ENCODE results near the gene WEE1. TPM values are rescaled to one million over a fixed set of nuclear protein-coding genes. Genes with fewer than 3 reads are reported as not detected.

The WEE1 gene
- total and polyA plus RNA-seq, 2 donors from 2014 or later, result 7.9 to 33.9 TPM

DNA sequence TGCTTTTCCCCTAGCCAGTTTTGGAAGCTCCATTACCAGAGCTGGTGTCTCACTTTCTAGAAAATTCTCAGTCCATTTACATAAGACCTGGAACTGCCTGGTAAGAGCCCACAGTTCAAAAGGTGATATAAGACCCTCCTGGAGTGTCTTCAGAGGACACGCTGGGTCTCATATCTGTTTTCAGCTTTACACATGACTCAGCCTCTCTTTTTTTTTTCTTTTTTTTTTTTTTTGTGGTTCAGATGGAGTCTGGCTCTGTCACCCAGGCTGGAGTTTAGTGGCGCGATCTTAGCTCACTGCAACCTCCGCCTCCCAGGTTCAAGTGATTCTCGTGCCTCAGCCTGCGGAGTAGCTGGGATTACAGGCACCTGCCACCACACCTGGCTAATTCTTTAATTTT lies 30.7 kb downstream of the WEE1 start:
- Histone ChIP-seq H3K9ac (ENCODE audit: low read length in 3 of 3) (no peak overlapping the region), H3K9me3 (ENCODE audit: control insufficient read depth in 2 of 3, insufficient read depth in 1 of 3, low read length in 3 of 3) (no peaks in the 10 kb centered on the region), H3K36me3 (ENCODE audit: control insufficient read depth in 2 of 3, insufficient read depth in 3 of 3, low read length in 3 of 3) (no peaks in the 10 kb centered on the region), H3K4me1 (ENCODE audit: control insufficient read depth in 2 of 3, insufficient read depth in 2 of 3, low read depth in 1 of 3, low read length in 3 of 3) (no peaks in the 10 kb centered on the region), H3K27ac (ENCODE audit: low read depth in 2 of 2, low read length in 2 of 2) (no peak overlapping the region), H3K27me3 (ENCODE audit: control insufficient read depth, insufficient read depth, low read length) (no peaks in the 10 kb centered on the region), H3K4me3 (ENCODE audit: low read length in 3 of 3) (no peak overlapping the region)
- intact Hi-C loops (cut with DNase I), result no loop called here
- TF ChIP-seq, protein P1, sequence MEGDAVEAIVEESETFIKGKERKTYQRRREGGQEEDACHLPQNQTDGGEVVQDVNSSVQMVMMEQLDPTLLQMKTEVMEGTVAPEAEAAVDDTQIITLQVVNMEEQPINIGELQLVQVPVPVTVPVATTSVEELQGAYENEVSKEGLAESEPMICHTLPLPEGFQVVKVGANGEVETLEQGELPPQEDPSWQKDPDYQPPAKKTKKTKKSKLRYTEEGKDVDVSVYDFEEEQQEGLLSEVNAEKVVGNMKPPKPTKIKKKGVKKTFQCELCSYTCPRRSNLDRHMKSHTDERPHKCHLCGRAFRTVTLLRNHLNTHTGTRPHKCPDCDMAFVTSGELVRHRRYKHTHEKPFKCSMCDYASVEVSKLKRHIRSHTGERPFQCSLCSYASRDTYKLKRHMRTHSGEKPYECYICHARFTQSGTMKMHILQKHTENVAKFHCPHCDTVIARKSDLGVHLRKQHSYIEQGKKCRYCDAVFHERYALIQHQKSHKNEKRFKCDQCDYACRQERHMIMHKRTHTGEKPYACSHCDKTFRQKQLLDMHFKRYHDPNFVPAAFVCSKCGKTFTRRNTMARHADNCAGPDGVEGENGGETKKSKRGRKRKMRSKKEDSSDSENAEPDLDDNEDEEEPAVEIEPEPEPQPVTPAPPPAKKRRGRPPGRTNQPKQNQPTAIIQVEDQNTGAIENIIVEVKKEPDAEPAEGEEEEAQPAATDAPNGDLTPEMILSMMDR (IDR thresholded peaks at IDR 0.05; ENCODE audit: borderline replicate concordance, extremely low read depth, insufficient read depth), result no peak
- no peak for DNase-seq
- no peak for FAIRE-seq

DNA sequence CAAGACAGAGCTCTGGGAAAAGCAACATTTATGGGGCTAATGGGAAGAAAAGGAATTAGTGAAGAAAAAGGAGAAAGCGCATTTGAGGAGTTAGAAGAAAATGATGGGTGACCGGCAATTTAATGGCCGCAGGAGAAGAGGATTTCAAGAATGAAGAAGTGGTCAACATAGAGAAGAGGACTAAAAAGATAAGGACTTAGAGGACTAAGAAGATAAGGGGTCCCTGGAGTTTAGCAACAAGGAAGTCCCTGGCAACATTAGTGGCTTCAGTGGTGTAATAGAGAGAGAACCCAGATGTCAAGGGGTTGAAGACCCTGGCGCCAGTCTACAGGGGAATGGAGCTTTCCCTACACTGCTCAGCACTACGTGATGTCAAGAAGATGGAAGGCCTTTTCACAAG lies 32.3 kb downstream of the WEE1 start:
- TF ChIP-seq, protein P1 (IDR thresholded peaks at IDR 0.05; ENCODE audit: borderline replicate concordance, extremely low read depth, insufficient read depth), result no peak
- H3K27me3 ChIP-seq (ENCODE audit: control insufficient read depth, insufficient read depth, low read length), result no peaks in the 10 kb centered on the region
- H3K4me1 ChIP-seq (ENCODE audit: control insufficient read depth in 2 of 3, insufficient read depth in 2 of 3, low read depth in 1 of 3, low read length in 3 of 3), result no peaks in the 10 kb centered on the region
- DNase-seq, result no peak
- H3K27ac ChIP-seq (ENCODE audit: low read depth in 2 of 2, low read length in 2 of 2), result no peak overlapping the region
- FAIRE-seq, result no peak
- H3K36me3 ChIP-seq (ENCODE audit: control insufficient read depth in 2 of 3, insufficient read depth in 3 of 3, low read length in 3 of 3), result no peaks in the 10 kb centered on the region
- H3K9me3 ChIP-seq (ENCODE audit: control insufficient read depth in 2 of 3, insufficient read depth in 1 of 3, low read length in 3 of 3), result no peaks in the 10 kb centered on the region
- no peak overlapping the region for H3K9ac ChIP-seq (ENCODE audit: low read length in 3 of 3)
- intact Hi-C loops (cut with DNase I), result no loop called here
- H3K4me3 ChIP-seq (ENCODE audit: low read length in 3 of 3), result no peak overlapping the region

DNA sequence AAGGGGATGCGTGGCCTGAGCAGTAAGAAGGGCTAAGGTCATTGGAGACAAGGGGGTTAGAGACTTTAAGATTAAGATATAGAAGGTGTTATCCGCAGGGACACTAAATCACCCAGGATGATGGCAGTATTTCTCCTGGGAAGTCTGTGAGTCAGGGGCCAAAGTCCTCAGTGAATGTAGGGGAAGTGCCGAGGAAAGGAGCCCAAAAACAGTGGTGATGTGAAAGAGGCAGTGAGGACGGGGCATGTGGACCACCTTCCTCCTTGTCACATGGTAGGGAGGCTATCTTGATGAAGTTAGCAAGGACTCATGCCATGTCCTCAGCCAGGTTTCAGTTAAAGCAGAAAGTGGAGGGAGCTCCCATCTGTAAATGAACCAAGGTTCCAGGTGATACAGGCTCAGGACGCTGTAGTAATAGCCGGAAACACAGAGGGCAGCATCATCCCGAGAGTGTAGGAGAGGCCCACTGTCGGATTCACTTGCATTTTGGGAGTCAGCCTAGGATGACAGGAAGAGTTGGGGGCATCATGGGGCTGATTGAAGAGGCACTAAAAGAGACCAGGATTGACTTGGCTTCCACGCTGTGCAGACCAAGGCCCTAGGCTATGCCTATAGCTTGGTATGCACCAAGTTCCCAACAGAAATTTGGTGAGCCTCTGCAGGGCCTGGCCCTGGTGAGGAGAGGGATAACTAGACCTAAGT lies 33.5 kb downstream of the WEE1 start:
- H3K4me3 ChIP-seq (ENCODE audit: low read length in 3 of 3), result no peak overlapping the region
- no peaks in the 10 kb centered on the region for H3K9me3 ChIP-seq (ENCODE audit: control insufficient read depth in 2 of 3, insufficient read depth in 1 of 3, low read length in 3 of 3)
- H3K9ac ChIP-seq (ENCODE audit: low read length in 3 of 3), result no peak overlapping the region
- no peaks in the 10 kb centered on the region for H3K27me3 ChIP-seq (ENCODE audit: control insufficient read depth, insufficient read depth, low read length)
- DNase-seq (no peak), FAIRE-seq (no peak)
- H3K4me1 ChIP-seq (ENCODE audit: control insufficient read depth in 2 of 3, insufficient read depth in 2 of 3, low read depth in 1 of 3, low read length in 3 of 3), result no peaks in the 10 kb centered on the region
- TF ChIP-seq, protein P1 (IDR thresholded peaks at IDR 0.05; ENCODE audit: borderline replicate concordance, extremely low read depth, insufficient read depth), result no peak
- no peaks in the 10 kb centered on the region for H3K36me3 ChIP-seq (ENCODE audit: control insufficient read depth in 2 of 3, insufficient read depth in 3 of 3, low read length in 3 of 3)
- intact Hi-C loops (cut with DNase I), result no loop called here
- H3K27ac ChIP-seq (ENCODE audit: low read depth in 2 of 2, low read length in 2 of 2), result no peak overlapping the region

DNA sequence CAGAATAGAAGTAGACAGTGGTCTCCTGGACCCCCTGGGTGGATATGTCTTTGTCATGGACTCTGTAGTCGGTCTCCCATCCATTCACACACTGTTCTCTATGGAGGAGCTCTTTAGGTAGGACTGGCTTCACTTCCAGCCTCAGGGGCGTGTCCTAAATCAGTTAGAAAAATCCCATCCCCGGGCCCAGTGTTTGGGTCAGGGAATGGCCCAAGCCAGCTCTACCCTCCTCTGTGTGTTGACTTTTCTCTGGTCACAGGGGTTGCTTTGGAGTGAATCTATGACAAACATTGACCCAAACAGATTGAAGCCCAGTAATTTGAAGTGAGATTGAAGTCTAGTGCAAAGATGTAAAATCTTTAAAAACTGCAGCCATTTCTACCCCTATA lies 34.0 kb downstream of the WEE1 start:
- Histone ChIP-seq H3K9me3 (ENCODE audit: control insufficient read depth in 2 of 3, insufficient read depth in 1 of 3, low read length in 3 of 3) (no peaks in the 10 kb centered on the region), H3K27me3 (ENCODE audit: control insufficient read depth, insufficient read depth, low read length) (no peaks in the 10 kb centered on the region), H3K36me3 (ENCODE audit: control insufficient read depth in 2 of 3, insufficient read depth in 3 of 3, low read length in 3 of 3) (no peaks in the 10 kb centered on the region), H3K9ac (ENCODE audit: low read length in 3 of 3) (no peak overlapping the region), H3K27ac (ENCODE audit: low read depth in 2 of 2, low read length in 2 of 2) (no peak overlapping the region), H3K4me3 (ENCODE audit: low read length in 3 of 3) (no peak overlapping the region), H3K4me1 (ENCODE audit: control insufficient read depth in 2 of 3, insufficient read depth in 2 of 3, low read depth in 1 of 3, low read length in 3 of 3) (no peaks in the 10 kb centered on the region)
- intact Hi-C loops (cut with DNase I), result no loop called here
- no peak for DNase-seq
- TF ChIP-seq, protein P1 (IDR thresholded peaks at IDR 0.05; ENCODE audit: borderline replicate concordance, extremely low read depth, insufficient read depth), result no peak
- no peak for FAIRE-seq

All from kidney (tissue), 14 donors.